HG03460 (cell line): ENCODE results near the gene TSC1.

Experiments
- ATAC-seq: cut with Tn5 transposase; IDR thresholded peaks from one replicate; pipeline ENCODE4 v1.9.1; 2021; ENCODE audit not compliant: unreplicated experiment

Gene TSC1

GRCh38 chr9:132894346-132894745, 50.1 kb downstream of the TSC1 start:
- no peak for ATAC-seq

DNA sequence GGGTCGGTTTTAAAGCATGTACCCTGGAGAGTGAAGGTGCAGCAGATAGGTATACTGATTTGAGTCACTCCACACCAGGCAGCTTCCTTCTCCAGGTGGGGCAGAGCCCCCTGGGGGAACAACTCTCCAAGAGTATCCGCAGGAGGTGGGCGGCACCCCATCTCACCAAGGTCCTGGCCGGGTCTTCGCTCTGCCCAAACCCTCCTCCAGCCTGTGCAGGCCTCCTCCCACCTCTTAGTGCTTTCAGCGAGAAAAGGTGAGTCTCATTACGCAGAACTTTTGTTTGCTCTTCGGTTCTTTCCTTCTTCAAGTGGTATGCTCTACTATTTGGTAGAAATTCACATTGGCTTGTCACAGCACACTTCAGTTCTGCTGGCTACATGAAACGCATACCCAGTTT, 52.0 kb downstream of the TSC1 start:
- no peak for ATAC-seq

DNA sequence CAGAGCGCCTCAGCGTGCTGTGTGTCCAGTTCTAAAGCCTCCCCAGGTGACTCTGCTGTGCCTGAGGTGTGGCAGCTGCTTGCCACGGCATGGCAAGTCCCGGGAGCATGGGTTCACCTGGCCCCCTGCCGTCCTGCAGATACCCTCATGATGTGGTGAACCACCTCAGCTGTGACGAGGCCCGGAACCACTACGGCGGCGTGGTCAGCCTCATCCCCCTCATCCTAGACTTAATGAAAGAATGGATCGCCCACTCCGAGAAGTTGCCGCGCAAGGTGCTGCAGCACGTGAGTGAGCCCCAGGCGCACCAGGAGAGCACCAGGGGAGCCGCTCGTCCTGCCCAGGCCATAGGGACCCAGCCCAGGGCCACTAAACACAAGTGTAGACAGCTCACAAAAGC, 56.3 kb downstream of the TSC1 start:
- ATAC-seq: no peak

- ATAC-seq: no peak
Measured at GRCh38 chr9:132887181-132888120, 57.0 kb downstream of the TSC1 start.

DNA sequence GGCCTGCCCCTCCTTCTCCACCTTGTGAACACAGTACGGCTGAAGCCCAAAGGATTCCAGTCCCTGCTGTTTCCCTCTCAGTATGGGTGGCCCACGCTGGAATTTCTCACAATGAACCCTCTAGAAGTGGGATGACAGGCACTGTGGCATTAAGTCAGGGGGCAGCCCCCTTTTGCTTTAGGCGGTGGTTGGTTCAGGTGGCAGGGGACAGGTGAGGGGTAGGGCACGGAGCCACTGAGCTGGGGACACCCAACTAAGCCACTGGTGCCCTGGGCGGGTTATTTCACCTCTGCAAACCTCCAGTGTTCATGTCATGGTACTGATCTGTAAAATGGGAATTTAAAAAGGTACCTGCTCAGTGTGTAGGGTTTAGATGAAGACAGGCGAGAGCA, 58.1 kb downstream of the TSC1 start:
- ATAC-seq: no peak

- ATAC-seq: no peak
Measured at GRCh38 chr9:132885720-132886333, 58.6 kb downstream of the TSC1 start.

DNA sequence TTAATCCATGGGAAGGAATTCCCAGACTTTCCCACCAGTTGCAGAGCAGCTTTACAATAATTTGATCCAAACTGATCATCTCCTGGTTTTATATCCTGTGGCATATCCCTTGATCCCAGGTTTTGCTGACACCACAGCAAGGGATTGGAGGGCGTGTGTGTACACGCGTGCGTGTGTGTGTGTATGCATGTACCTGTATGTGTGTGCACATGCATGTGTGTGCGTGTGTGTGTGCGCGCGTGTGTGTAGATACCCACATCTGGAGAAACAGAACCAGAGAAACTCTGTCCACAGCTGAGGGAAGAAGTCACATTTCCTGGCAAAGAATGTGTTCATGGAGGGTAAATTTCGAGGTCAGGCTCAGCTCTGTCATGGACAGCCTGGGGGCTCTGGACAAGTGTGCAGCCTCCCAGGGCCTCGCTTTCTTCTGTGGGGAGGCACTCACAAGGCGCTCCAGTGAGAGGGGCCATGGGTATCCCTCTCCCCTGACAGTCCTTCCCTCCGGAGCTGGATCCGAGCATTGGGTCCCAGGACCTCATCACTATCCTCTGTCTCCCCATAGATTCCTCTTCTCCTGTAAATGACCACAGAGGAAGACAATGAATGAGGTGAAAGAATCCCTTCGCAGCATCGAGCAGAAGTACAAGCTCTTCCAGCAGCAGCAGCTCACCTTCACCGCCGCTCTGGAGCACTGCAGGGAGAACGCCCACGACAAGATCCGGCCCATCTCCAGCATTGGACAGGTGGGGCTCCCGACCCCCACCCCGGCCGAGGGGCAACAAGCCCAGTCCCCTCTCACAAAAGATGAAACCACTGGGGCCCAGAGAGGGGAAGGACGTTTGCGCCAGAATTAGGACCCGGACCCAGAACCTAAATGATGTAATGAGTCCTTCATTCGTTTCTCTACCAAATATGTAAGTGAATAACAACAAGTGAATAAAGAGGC, 60.8 kb downstream of the TSC1 start:
- ATAC-seq: no peak

- no peak for ATAC-seq
Measured at GRCh38 chr9:132882616-132883015, 61.8 kb downstream of the TSC1 start.

DNA sequence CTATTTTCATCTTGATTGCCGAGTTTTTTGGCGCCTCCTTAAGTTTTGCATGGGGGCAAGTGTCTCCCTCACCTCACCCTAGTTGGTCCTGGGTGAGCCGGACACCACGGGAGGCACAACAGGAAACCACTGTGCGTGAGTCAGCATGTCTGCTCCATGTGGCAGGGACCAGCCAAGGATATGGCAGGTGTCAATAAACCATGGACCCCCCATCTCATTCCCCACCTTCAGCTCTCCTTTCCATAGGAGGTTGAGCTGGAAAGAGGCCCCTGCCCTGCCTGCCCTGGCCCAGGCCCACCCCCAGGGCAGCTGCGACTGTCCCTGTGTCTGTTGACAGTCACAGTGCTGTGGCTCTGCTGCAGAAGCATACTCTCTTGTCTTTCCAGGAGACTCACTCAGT, 62.6 kb downstream of the TSC1 start:
- no peak for ATAC-seq

DNA sequence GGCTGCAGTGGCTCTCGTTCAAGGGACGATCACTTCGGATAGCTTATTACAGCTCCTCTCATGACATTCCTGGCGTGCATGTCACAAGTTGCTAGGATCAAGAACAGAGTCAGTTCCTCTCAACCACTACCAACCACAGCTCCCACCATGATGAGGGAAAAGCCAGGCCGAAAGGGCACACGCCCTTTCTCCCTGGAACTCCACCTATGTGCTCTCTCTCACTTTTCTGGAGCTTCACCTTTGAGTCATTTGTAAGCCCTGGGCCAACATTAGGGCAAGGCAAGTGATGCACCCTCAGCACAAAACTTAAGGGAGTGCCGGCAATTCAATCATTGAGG, 64.1 kb downstream of the TSC1 start:
- ATAC-seq: no peak

GRCh38 chr9:132879457-132880323, 64.7 kb downstream of the TSC1 start:
- ATAC-seq: no peak

DNA sequence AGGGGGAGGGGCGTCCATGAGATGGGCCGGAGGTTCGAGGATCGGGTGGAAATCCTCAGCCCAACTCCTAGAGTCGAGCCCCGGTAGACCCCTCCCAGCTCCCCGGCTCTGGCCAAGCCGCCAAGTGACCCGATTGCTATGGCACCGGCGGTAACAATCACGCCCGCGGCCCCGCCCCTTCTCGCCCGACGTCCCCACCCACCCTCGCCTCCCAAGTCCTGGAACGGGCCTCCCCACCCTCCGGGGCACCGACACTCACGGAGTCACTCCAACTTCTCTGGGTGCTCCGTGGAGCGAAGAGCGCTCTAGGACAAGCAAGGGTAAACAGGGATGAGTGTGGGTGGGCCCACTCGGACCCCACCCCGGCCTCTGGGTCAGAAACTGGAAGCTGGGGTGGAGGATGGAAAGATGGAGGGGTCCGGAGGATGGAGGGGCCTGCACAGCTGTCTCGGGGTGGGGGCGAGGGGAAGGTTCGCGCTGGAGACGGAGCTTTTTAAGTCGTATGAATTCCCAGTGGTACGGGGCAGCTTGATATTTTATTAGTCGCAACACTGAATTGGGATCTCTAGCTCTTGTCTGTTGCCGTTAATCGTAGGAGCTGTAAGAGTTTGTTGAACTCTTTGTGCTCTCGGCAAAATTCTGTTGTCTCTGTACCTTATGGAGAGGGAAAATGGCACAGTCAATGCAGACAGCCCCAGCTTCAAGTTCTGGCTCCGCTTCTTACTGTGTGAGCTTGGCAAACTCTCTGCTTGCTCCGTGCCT, 65.5 kb downstream of the TSC1 start, which contains the start of gene SPACA9:
Gene SPACA9, plus strand, starts transcription at position 204 of the 762 bp plus-strand sequence. CDS start 5,050 bp downstream, outside the sequence.
- no peak for ATAC-seq

DNA sequence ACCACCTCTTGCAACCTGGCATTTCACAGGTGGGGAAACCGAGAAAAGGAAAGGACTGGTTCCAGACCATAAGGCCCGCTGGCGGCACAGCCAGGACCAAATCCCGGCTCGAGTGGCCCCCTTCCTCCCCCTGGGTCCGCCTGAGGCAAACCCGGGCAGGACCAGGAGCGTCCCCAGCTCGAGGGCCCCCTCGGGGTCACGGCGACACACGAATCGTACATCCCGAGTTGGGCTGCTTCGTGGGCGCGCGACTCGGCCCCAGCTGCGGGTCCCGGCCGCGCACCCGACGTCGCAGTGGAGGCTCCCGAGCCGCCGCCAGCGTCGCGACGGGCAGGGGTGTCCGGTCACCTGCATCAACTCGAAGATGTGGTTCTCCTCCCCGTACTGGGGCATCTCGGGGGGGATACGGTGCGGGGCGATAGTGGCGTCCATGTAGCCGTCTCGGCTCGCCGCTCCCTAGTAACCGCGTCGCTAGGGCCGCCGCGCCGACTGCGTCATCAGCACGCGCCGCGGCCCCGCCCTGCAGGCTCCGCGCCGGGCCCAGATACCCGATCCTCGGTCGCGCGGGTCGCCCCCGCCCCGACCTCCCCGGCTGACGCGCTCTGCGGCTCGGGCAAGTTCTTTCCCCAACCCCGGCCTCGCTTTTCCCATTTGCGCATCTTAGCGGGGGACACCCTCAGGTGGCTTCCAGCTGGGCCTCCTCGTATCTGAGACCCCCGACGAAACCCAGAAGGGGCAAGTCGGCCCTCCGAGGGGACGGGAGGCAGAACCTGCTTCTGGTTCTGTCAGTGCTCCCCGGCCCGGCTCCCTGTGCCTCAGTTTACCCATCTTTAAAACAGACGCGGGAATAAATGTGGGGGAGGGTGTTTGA, 66.4 kb downstream of the TSC1 start, which contains the start of gene AK8:
Gene AK8, minus strand, starts transcription at position 461 of the 871 bp plus-strand sequence. Its CDS starts 29 bp downstream, at position 432.
- no peak for ATAC-seq

GRCh38 chr9:132877458-132877823, 67.0 kb downstream of the TSC1 start:
- no peak for ATAC-seq

- ATAC-seq: no peak
Measured at GRCh38 chr9:132876849-132877248, 67.6 kb downstream of the TSC1 start.

DNA sequence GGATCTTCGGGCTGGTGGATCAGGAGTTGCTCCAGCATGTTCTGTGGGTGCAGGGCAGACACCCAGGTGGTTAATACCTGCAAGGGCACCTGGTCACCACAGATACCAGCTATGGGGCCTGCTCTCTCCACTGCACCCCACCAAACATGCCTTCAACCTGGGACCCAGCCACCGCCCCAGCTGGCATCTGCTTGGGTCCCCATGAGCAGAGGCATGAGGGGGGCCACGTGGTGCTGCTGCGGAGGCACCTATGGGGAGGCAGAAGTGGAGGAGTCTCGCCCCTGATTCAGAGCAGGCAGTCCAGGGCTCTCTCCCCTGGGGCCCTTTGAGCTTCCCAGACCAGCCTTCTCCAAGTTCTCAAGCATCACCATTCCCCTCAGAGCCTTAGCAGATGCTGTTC, 69.3 kb downstream of the TSC1 start:
- no peak for ATAC-seq

DNA sequence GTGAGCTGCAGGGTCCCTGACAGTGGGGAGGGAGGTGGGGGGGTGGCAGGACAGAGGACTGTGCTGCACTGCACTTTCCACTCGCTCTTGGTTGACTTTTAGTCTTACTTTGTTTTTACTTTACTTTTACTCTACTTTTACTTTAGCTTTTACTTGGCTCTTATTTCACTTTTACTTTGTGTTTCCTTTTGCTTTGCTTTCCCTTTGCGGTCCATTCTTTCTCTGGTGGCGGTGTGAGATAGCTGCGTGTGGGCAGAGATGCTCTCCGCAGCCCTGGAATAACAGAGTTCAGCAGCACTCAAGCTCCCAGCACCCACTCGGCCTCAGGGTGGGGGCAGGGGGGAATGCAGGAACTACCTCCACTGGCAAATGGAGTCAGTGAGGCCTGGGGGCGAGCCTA, 71.0 kb downstream of the TSC1 start:
- no peak for ATAC-seq

DNA sequence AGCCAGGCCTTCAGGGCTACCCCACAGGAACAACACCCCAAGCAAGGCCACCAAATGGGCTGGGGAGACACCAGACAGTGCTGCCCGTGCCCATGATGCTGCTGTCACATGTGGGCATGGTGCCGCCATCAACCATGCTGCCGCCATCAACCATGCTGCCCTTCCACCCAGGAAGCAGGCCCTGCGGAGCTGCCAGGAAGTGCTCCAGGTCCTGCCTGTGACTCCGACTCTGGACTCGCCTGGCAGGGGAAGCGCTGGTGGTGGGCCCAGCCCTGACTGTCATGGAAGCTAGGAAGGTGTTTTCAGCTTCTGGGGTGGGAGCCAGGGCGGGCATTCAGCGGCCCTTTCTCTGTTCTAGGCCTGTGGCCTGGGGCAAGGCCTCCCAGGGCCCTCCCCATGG, 75.2 kb downstream of the TSC1 start:
- no peak for ATAC-seq

DNA sequence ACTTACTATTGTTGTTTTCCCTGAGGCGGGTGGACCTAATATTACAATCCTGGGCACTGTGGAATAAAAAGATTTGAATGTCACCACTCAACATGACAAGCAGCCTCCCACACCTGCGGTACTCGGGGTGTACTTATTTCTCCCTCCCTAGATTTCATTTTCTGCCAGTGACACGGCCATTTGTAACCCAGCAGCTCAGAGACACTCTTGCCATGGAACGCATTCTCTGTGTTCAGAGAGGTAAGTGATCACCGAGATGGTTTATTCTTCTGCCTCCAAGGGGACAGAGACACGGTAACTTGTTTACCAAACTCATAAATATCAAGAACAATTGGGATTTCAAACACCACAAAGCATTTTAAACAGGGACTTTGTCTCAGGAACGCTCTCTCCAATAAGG, 77.5 kb downstream of the TSC1 start:
- no peak for ATAC-seq
